ENCODE results near the gene CDK18.
"Not testable (repeated sequence)": the region's sequence is repeated elsewhere in the genome, so short reads cannot be mapped to it uniquely, and the experiment has no call there.

The CDK18 gene

DNA sequence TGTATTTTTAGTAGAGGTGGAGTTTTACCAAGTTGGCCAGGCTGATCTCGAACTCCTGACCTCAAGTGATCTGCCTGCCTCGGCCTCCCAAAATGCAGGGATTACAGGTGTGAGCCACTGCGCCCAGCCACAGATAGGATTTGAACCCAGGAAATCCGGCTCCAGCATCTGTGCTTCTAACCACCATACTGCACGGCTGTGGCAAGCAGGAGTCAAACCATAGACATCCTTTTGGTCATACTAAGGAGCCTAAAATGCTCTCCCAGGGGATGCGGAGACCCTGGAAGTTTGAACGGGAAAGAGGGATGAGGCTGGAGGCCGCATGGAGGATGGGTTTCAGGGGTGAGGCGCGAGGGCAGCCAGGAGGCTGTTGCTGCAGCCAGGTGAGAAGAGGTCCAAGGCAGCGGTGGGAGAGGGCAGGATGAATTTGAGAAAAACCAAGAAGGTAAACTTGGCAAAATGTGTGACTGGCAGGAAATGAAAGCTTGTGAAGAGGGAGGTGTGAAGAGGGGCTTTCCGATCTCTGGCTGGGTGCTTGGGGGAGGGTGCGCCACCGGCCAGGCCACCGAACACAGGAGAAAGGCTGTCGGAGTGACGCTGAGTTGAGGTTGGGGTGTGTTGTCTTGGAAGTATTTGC, 24.0 kb upstream of the CDK18 start:
- DNase-seq (ENCODE audit: insufficient read length, low spot score) (no peak), FAIRE-seq (no peak)

DNA sequence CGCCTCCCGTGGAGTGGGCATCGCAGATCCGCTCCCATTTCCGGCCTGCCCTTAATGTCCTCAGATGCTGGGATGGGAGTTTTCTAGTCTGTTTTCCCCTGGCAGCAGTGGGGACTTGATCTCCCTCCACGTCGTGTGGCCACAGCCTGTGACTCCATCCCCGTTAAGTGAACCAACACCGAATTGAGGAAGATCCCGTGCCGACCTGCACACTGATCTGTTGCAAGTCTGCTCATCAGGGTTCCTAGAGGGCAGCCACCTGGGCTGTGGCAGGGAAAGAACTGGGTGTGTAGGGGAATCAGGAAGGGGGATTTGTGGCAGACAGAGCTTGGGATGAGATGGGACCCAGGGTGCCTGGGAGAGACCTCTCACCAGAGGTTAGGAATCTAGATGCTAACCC, 23.3 kb upstream of the CDK18 start:
- no peak for DNase-seq (ENCODE audit: insufficient read length, low spot score)
- FAIRE-seq: peak; percentile 20

DNA sequence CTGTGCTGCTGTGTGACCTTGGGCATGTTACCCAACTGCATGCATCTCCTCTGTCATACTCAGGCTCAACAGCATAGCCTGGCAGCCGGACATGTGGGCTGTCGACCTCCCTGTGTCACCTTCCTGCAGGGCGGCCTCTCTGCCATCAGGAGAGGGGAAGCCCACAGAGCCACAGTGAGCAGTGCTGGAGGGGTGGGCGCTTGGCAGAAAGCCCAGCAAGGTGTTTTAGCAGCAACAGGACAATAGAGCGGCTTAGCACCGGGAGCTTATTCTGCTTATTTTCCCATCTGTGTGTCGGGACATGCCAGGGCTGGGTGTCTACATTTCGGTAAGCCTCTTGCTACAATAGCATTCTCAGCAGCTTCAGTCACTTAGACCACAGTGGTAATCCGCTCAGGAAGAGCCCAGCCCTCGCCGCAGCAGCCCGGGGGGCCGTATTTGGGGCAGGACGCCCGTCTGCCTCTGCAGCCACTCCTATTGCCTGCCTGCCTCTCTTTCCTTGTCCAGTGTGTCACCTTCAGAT, 22.8 kb upstream of the CDK18 start:
- DNase-seq (ENCODE audit: insufficient read length, low spot score): no peak
- FAIRE-seq: no peak

DNA sequence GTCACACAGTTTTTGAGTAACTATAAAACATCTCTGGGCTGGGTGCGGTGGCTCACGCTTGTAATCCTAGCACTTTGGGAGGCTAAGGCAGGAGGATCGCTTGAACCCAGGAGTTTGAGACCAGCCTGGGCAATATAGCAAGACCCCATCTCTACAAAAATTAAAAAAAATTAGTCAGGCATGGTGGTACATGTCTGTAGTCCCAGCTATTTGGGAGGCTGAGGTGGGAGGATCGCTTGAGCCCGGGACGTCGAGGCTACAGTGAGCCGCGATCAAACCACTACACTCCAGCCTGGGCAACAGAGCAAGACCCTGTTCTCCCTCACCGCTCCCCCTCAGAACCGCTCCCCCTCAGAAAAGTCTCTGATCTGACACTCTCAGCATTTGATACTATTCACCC, 21.9 kb upstream of the CDK18 start:
- not testable (repeated sequence) for DNase-seq (ENCODE audit: insufficient read length, low spot score); FAIRE-seq

- FAIRE-seq (no peak), DNase-seq (ENCODE audit: insufficient read length, low spot score) (no peak)
Measured at GRCh38 chr1:205483372-205483771, 21.1 kb upstream of the CDK18 start.

- peak; percentile 85 for DNase-seq (ENCODE audit: insufficient read length, low spot score)
Measured at GRCh38 chr1:205484985-205485967, 19.2 kb upstream of the CDK18 start.

GRCh38 chr1:205486258-205486657, 18.2 kb upstream of the CDK18 start:
- no peak for FAIRE-seq
- no peak for DNase-seq (ENCODE audit: insufficient read length, low spot score)

More at GRCh38 chr1:205484985-205485967, 19.2 kb upstream of the CDK18 start:
- peak; percentile 76 for FAIRE-seq

DNA sequence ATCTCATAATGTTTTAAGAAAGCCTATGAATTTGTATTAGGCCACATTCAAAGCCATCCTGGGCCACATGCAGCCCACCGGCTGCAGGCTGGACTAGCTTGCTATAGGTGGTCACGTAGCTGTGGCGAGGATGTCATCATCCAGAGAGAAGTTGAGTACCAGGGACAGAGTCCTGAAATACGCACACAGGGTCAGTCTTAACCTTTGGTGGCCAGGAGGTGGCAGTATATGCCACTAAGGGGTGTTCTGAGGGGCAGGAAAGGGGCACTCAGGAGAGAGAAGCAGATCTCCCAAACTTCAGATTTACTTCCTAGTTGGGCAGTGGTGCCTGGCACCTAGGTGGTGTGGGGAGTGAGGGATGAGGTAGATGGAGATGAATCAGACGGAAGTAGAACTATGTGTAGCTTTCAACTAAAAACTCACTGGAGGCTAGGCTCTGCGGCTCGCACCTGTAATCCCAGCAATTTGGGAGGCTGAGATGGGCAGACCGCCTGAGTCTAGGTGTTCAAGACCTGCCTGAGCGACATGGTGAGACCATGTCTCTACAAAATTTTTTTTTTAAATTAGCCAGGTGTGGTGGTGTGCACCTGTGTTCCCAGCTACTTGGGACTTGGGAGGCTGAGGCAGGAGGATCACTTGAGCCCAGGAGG, 16.3 kb upstream of the CDK18 start:
- DNase-seq (ENCODE audit: insufficient read length, low spot score) (peak; percentile 88), FAIRE-seq (peak; percentile 9)

DNA sequence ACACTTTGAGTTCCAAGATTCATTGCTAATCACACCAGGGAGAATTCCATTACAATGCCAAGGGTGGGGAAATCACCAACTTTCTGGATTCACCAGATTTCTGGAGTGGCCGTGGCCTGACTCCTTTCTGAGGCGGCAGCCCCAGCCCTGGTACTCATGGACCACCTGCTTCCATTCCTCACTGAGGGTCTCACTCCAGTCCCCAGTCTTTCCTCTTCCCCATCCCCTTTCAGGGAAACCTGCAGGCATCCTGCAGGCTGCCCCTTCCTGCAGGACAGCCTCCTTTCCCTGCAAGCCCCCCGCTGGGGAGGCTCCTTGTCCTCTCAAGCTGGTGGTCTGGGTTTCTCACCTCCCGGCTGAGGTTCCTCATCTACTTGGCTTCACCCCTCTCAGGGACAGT, 12.7 kb upstream of the CDK18 start:
- no peak for FAIRE-seq
- no peak for DNase-seq (ENCODE audit: insufficient read length, low spot score)

GRCh38 chr1:205492201-205492667, 12.2 kb upstream of the CDK18 start:
- no peak for FAIRE-seq
- no peak for DNase-seq (ENCODE audit: insufficient read length, low spot score)

DNA sequence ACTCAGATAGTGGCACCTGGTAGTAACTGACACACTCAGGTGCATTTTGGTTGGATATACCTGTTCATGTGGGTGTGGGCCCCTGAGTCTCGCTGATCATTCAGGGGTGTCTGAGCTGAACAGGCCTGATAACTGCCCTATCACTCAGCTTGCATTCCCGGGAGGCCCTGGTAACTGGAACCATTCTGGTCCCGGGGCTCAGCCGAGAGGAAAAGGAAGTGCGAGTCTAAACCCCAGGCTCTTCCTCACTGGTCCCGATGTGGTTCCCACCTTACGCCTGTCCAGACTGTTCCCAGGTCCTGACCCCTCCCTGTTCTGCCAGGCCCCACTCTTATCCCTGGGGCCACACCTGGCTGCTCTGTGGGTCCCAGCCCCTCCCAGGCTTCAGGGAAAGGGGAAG, 11.7 kb upstream of the CDK18 start:
- DNase-seq (ENCODE audit: insufficient read length, low spot score) (no peak), FAIRE-seq (no peak)

DNA sequence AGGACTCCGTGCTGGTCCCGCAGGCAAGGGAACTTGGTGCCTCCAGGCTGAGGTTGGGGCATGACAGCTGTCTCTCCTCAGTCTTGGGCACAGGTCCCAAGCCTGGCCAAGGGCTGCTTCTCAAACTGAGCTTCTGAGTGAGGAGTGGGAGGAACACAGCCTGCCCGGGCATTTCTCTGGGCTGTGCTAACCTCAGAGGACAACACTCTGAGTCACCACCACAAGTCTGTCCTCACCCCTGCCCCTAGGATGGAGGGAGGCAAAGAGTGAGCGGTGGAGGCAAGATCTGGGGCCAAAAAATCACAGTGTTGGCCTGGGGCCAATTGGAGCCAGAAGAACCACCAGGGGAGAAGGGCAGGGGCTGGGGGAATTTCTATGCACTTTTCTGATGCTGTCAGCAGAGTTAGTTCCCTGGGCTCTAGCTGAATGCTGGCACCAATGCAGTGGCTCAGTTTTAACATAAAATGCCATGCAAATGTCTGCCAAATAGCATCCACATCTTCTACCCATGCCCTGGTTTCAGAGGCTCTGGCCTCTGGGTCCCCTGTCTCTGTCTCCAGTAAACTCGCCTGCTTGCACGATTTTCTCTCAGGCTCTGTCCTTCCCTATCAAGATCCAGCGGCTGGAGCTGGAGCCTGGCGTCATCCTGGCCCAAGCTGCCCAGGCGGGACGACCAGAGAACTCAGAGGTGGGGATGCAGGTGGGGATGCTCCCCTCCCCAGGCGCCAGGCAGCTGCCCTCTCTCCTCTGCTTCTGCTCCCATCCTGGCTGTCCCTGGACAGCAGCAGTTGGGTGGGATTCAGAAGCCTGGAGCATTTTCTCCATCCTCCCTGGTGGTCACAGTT, 11.0 kb upstream of the CDK18 start:
- peak; percentile 75 for DNase-seq (ENCODE audit: insufficient read length, low spot score)
- peak; percentile 40 for FAIRE-seq

- FAIRE-seq (no peak), DNase-seq (ENCODE audit: insufficient read length, low spot score) (no peak)
Measured at GRCh38 chr1:205494115-205494514, 10.4 kb upstream of the CDK18 start.

GRCh38 chr1:205495237-205495823, 9.1 kb upstream of the CDK18 start:
- DNase-seq (ENCODE audit: insufficient read length, low spot score) (no peak), FAIRE-seq (no peak)

DNA sequence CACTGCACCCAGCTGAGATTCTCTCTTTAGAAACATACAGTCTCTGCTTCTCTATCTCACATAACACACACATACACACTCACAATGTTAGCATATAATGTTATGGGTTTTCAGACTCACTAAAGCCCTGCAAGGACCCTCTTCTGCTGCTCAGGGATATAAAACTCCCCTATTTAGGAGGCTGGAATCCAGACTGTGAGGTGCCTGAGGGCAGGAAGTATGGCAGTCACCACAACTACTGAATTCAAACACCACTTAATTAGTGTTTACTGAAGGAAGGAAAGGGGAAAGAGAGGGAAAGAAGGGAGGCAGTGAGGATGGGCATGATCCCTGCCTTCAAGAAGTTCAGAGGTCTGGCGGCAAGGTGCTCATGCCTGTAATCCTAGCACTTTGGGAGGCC, 7.8 kb upstream of the CDK18 start:
- FAIRE-seq: no peak
- no peak for DNase-seq (ENCODE audit: insufficient read length, low spot score)

GRCh38 chr1:205497351-205497750, 7.1 kb upstream of the CDK18 start:
- FAIRE-seq (no peak), DNase-seq (ENCODE audit: insufficient read length, low spot score) (no peak)

DNA sequence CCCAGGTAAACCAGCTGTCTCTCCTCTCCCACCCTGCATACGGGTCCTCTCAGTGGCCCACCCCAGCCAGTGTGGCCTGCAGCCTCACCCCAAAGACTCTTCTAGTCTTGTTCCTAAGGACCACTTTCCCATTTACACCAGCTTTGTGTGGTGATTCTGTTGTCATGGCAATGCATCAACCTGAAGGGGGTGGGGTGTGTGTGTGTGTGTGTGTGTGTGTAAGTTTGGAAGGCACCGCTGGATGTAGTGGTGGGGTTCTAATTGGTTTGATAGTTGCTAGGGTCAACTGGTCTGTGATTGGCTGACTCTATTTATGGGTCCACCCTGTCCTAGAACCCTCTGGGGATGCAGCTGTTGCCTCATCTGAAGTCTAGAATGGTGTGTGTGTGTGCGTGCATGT, 4.7 kb upstream of the CDK18 start:
- FAIRE-seq (no peak), DNase-seq (ENCODE audit: insufficient read length, low spot score) (no peak)

- no peak for FAIRE-seq
- DNase-seq (ENCODE audit: insufficient read length, low spot score): no peak
Measured at GRCh38 chr1:205500240-205501233, 3.9 kb upstream of the CDK18 start.

Measured in HTR-8/SVneo (cell line).